Large intestine (tissue), 12 donors: Measurements from ENCODE around the gene MAGEA3. TPM values are rescaled to one million over a fixed set of nuclear protein-coding genes. Genes with fewer than 3 reads are reported as not detected.
"Not testable (repeated sequence)": the region's sequence is repeated elsewhere in the genome, so short reads cannot be mapped to it uniquely, and the experiment has no call there.

ENCODE experiments used
- DNase-seq, 2 donors: peaks; one replicate each; pipeline versions ENCODE4 v3.0.0 to v3.0.0-alpha.2; 2013
- H3K27ac ChIP-seq: one replicate; pipeline ENCODE4 v1.5.1; 2013; ENCODE audit warnings: low read length
- H3K27me3 ChIP-seq: 2 replicates; pipeline ENCODE4 v1.6.1; 2013; ENCODE audit warnings: low read length; ENCODE audit not compliant: control insufficient read depth, insufficient read depth
- H3K36me3 ChIP-seq: 2 replicates; pipeline ENCODE4 v1.6.1; 2013; ENCODE audit warnings: low read length; ENCODE audit not compliant: control insufficient read depth, insufficient read depth
- H3K4me1 ChIP-seq: one replicate; pipeline ENCODE4 v1.6.1; 2013; ENCODE audit warnings: low read length; ENCODE audit not compliant: control insufficient read depth, insufficient read depth
- H3K4me3 ChIP-seq: one replicate; pipeline ENCODE4 v1.5.1; 2013; ENCODE audit warnings: low read length
- H3K9me3 ChIP-seq: one replicate; pipeline ENCODE4 v1.6.1; 2013; ENCODE audit warnings: mild to moderate bottlenecking, low read depth, low read length, moderate library complexity; ENCODE audit not compliant: control insufficient read depth
- WGBS: methylation state at CpG from one replicate; pipeline ENCODE4 v1.1.5; 2013; ENCODE audit warnings: low lambda C conversion rate; ENCODE audit not compliant: insufficient coverage; 5-methylcytosine and 5-hydroxymethylcytosine counted together
- long read RNA-seq, 11 donors: transcript quantifications; one replicate each; lab custom pipeline, GENCODE V29; 2026
- polyA plus RNA-seq: library from polyadenylated mRNA; unstranded; fragments of 120-200 nt; gene quantifications from one replicate; pipeline ENCODE4 v1.2.1, GENCODE V29; 2013

The MAGEA3 gene
- polyA plus RNA-seq, result not detected
- long read RNA-seq, donor 1, result 0 reads
- long read RNA-seq, donor 2, result 0 reads
- long read RNA-seq, donor 3, result 0 reads
- long read RNA-seq, donor 4, result 0 reads
- long read RNA-seq, donor 5, result 0 reads
- long read RNA-seq, donor 6, result 0 reads
- long read RNA-seq, donor 7, result 0 reads
- long read RNA-seq, donor 8, result 0 reads
- long read RNA-seq, donor 9, result 0 reads
- long read RNA-seq, donor 10, result 0 reads
- long read RNA-seq, donor 11, result 0 reads

DNA sequence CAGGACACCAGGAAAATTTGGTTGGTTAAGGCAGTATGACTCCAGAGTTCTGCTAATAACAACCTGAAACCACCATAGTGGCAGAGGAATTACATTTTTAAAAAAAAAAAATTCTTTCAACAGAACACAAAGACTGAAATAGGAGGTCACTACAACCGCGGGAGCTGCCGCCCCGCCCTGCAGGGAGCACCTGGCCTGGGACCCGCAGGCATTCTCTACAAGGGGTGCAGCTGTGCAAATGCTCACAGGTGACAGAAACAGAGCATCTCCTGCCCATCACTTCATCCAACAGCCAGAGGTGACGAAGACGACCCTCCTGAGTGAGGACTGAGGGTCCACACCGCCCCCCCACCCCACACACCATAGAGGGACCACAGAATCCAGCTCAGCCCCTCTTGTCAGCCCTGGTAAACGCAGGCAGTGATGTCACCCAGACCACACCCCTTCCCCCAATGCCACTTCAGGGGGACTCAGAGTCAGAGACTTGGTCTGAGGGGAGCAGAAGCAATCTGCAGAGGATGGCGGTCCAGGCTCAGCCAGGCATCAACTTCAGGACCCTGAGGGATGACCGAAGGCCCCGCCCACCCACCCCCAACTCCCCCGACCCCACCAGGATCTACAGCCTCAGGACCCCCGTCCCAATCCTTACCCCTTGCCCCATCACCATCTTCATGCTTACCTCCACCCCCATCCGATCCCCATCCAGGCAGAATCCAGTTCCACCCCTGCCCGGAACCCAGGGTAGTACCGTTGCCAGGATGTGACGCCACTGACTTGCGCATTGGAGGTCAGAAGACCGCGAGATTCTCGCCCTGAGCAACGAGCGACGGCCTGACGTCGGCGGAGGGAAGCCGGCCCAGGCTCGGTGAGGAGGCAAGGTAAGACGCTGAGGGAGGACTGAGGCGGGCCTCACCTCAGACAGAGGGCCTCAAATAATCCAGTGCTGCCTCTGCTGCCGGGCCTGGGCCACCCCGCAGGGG lies at the start of gene MAGEA3:
Gene MAGEA3 (plus strand): TSS at position 843 of the 980 bp plus-strand sequence. CDS start 2,039 bp downstream, outside the sequence.
- H3K27me3 ChIP-seq, DNase-seq, H3K4me3 ChIP-seq, H3K4me1 ChIP-seq, H3K36me3 ChIP-seq, H3K27ac ChIP-seq, H3K9me3 ChIP-seq: not testable (repeated sequence)
- WGBS, result no CpG with 5 or more reads among the region's 34 CpGs

DNA sequence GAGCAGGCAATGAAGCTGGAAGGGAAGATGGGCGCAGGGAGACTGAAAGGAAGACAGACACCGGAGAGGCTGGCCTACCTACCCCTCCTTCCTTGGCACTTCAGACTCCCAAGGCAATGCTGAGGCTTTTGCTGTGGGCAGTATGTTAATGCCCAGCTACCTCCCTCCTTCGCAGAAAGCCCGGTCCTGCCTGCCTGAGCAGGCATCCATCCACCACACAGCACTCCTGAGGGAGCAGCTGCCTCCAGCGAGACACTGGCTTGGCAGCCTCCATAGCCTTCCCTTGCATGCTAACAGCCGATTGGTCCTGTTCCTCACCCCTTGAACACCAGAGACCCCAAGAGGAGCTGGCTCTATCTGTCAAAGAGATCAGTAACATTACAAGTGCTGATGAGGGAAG lies 46.5 kb upstream of the MAGEA3 start:
- H3K27ac ChIP-seq, result no peak overlapping the region
- no peaks in the 10 kb centered on the region for H3K4me1 ChIP-seq
- DNase-seq, result no peak
- H3K36me3 ChIP-seq, result no peaks in the 10 kb centered on the region
- H3K27me3 ChIP-seq, result no peaks in the 10 kb centered on the region
- no peak overlapping the region for H3K4me3 ChIP-seq
- no peaks in the 10 kb centered on the region for H3K9me3 ChIP-seq
- whole genome bisulfite sequencing, result no CpG with 5 or more reads among the region's 6 CpGs

- no peak overlapping the region for H3K27ac ChIP-seq
- H3K36me3 ChIP-seq, result no peaks in the 10 kb centered on the region
- DNase-seq, result no peak
- no peaks in the 10 kb centered on the region for H3K4me1 ChIP-seq
- no peaks in the 10 kb centered on the region for H3K27me3 ChIP-seq
- WGBS, result no CpG with 5 or more reads among the region's 16 CpGs
- no peaks in the 10 kb centered on the region for H3K9me3 ChIP-seq
- no peak overlapping the region for H3K4me3 ChIP-seq
These were observed 46.1 kb upstream of the MAGEA3 start for GRCh38 chrX:152652467-152652866.

GRCh38 chrX:152656087-152656486 lies 42.5 kb upstream of the MAGEA3 start:
- Histone ChIP-seq H3K4me1 (no peaks in the 10 kb centered on the region), H3K27me3 (no peaks in the 10 kb centered on the region), H3K4me3 (no peak overlapping the region), H3K36me3 (no peaks in the 10 kb centered on the region), H3K27ac (no peak overlapping the region), H3K9me3 (no peaks in the 10 kb centered on the region)
- WGBS, result no CpG with 5 or more reads among the region's 4 CpGs
- no peak for DNase-seq

DNA sequence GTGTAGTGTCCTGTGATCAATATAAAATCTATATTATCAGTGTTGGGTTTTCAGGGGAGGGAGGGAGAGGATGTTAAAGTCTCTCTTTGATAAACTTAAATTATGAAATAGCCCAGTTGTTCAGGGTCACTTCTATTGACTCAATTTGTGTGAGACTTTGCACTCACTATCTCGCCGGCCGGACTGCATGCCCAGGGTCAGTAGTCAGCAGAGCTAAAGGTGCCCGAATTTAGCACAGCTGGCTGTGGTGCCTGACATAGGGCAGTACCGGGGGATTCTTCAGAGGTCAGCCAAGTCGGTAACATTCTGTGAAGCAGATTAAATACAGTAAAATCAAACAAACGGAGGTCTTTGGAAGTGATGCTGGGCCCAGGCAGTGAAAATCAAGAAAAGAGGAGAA lies 41.7 kb upstream of the MAGEA3 start:
- DNase-seq, result no peak
- no peak overlapping the region for H3K27ac ChIP-seq
- no peaks in the 10 kb centered on the region for H3K36me3 ChIP-seq
- no CpG with 5 or more reads among the region's 7 CpGs for WGBS
- H3K27me3 ChIP-seq, result no peaks in the 10 kb centered on the region
- H3K4me3 ChIP-seq, result no peak overlapping the region
- H3K9me3 ChIP-seq, result no peaks in the 10 kb centered on the region
- H3K4me1 ChIP-seq, result no peaks in the 10 kb centered on the region

GRCh38 chrX:152658302-152658701 lies 40.3 kb upstream of the MAGEA3 start:
- no peaks in the 10 kb centered on the region for H3K9me3 ChIP-seq
- WGBS, result no CpG with 5 or more reads among the region's 2 CpGs
- no peaks in the 10 kb centered on the region for H3K4me1 ChIP-seq
- H3K27me3 ChIP-seq, result no peaks in the 10 kb centered on the region
- no peak overlapping the region for H3K27ac ChIP-seq
- no peaks in the 10 kb centered on the region for H3K36me3 ChIP-seq
- H3K4me3 ChIP-seq, result no peak overlapping the region
- DNase-seq, result no peak

DNA sequence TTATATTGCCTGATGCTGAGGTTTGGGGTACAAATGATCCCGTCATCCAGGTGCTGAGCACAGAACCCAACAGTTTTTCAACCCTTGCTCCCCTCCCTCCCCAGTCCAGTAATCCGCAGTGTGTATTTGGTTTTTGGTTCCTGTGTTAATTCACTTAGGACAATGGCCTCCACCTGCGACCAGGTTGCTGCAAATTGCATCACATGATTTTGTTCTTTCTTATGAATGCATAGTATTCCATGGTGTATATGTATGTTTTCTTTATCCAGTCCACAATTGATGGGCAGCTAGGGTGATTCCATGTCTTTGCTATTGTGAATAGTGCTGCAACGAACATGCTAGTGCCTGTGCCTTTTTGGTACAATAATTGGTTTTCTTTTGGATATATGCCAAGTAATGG lies 35.5 kb upstream of the MAGEA3 start:
- Histone ChIP-seq H3K36me3 (no peaks in the 10 kb centered on the region), H3K27ac (no peak overlapping the region), H3K9me3 (no peaks in the 10 kb centered on the region), H3K4me1 (no peaks in the 10 kb centered on the region), H3K27me3 (no peaks in the 10 kb centered on the region), H3K4me3 (no peak overlapping the region)
- WGBS, result no CpG with 5 or more reads among the region's 4 CpGs
- DNase-seq, result no peak

- no peaks in the 10 kb centered on the region for H3K36me3 ChIP-seq
- DNase-seq, result no peak
- H3K9me3 ChIP-seq, result no peaks in the 10 kb centered on the region
- H3K27ac ChIP-seq, result no peak overlapping the region
- no peaks in the 10 kb centered on the region for H3K27me3 ChIP-seq
- H3K4me3 ChIP-seq, result no peak overlapping the region
- no peaks in the 10 kb centered on the region for H3K4me1 ChIP-seq
- no CpG with 5 or more reads among the region's 2 CpGs for WGBS
These were observed 24.5 kb upstream of the MAGEA3 start for GRCh38 chrX:152674135-152674534.

DNA sequence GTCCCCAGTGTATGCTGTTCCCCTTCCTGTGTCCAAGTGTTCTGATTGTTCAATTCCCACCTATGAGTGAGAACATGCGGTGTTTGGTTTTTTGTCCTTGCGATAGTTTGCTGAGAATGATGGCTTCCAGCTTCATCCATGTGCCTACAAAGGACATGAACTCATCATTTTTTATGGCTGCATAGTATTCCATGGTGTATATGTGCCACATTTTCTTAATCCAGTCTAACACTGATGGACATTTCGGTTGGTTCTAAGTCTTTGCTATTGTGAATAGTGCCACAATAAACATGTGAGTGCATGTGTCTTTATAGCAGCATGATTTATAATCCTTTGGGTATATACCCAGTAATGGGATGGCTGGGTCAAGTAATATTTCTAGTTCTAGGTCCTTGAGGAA lies 23.9 kb upstream of the MAGEA3 start:
- H3K4me1 ChIP-seq, H3K4me3 ChIP-seq, H3K9me3 ChIP-seq, DNase-seq, H3K27ac ChIP-seq, H3K36me3 ChIP-seq, H3K27me3 ChIP-seq: not testable (repeated sequence)
- no CpG with 5 or more reads among the region's 3 CpGs for WGBS

DNA sequence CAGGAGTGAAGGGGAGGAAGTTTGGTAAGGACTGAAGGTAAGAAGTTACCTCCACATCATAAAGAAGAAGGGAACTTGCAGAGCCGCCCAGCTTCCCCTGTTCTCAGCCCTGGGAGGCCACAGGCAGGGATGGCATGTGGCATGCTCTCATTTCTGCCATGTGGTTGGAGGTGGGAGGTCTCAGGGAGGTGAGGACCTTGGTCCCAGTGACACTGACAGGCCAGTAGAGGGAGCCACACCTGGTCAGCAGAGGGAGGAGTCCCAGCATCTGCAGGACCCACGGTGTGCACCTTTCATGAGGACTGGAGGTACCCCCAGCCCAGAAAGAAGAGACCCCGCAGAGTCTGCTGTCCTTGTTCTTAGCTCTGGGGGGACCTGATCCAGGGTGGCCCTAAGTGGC lies 17.6 kb upstream of the MAGEA3 start:
- H3K9me3 ChIP-seq, H3K27ac ChIP-seq, H3K27me3 ChIP-seq, H3K4me1 ChIP-seq, DNase-seq, H3K36me3 ChIP-seq, H3K4me3 ChIP-seq: not testable (repeated sequence)
- no CpG with 5 or more reads among the region's 3 CpGs for WGBS
